Colonic mucosa (tissue), 4 donors: ENCODE data around the gene PSAT1. TPM values are rescaled to one million over a fixed set of nuclear protein-coding genes. Genes with fewer than 3 reads are reported as not detected.

ENCODE experiments used
- DNase-seq: peaks from one replicate; pipeline ENCODE4 v3.0.0-alpha.2; 2020
- H3K27ac ChIP-seq: fragments of 200-600 bp; one replicate; pipeline ENCODE4 v1.8.0; 2021
- H3K27me3 ChIP-seq: fragments of 200-600 bp; one replicate; pipeline ENCODE4 v1.8.0; 2021
- H3K36me3 ChIP-seq: fragments of 200-600 bp; one replicate; pipeline ENCODE4 v1.8.0; 2021
- H3K4me1 ChIP-seq: fragments of 200-600 bp; one replicate; pipeline ENCODE4 v1.8.0; 2021; ENCODE audit warnings: mild to moderate bottlenecking
- H3K4me3 ChIP-seq: fragments of 200-600 bp; one replicate; pipeline ENCODE4 v1.8.0; 2021
- H3K9ac ChIP-seq, 2 donors: one replicate each; pipeline ENCODE4 v1.7.0; 2013; ENCODE audit warnings: control low read depth in 2 of 2, low read depth in 2 of 2, low read length in 2 of 2
- H3K9me3 ChIP-seq: fragments of 200-600 bp; one replicate; pipeline ENCODE4 v1.8.0; 2021
- intact Hi-C: fragments of 100-400 bp; cut with DNase I; formaldehyde crosslinking; loops from one replicate; pipeline ENCODE4 v1.14.1; 2022
- total RNA-seq, 2 donors: library from RNA; stranded (reverse); fragmentation: NEBNext Ultra II Directional in 1 of 2; extraction: Animal tissue kit (Norgen Biotek cat#: 25700) in 1 of 2; gene quantifications; one replicate each; pipeline ENCODE4 v1.2.1, GENCODE V29; 2021
- TF ChIP-seq, protein P1 (sequence below): fragments of 200-600 bp; IDR thresholded peaks from one replicate; pipeline ENCODE4 v1.8.0; 2022; ENCODE audit warnings: antibody characterized with exemption, mild to moderate bottlenecking
- donor health status: healthy.
- donor health status: DM: no; HTN: no; CAD: no.
- donor health status: DM: no; HTN: no; CAD: no.

The PSAT1 gene
- total RNA-seq, 2 donors from 2014 or later = 7.5 to 28.5 TPM

GRCh38 chr9:78311886-78312524, 15.1 kb downstream of the PSAT1 start:
- no peaks in the 10 kb centered on the region for H3K4me1 ChIP-seq
- no peak overlapping the region for H3K9ac ChIP-seq
- no peak for DNase-seq
- intact Hi-C loops = no loop called here
- no peaks in the 10 kb centered on the region for H3K27me3 ChIP-seq
- no peak overlapping the region for H3K4me3 ChIP-seq
- no peaks in the 10 kb centered on the region for H3K36me3 ChIP-seq
- no peaks in the 10 kb centered on the region for H3K9me3 ChIP-seq
- TF ChIP-seq, protein P1, sequence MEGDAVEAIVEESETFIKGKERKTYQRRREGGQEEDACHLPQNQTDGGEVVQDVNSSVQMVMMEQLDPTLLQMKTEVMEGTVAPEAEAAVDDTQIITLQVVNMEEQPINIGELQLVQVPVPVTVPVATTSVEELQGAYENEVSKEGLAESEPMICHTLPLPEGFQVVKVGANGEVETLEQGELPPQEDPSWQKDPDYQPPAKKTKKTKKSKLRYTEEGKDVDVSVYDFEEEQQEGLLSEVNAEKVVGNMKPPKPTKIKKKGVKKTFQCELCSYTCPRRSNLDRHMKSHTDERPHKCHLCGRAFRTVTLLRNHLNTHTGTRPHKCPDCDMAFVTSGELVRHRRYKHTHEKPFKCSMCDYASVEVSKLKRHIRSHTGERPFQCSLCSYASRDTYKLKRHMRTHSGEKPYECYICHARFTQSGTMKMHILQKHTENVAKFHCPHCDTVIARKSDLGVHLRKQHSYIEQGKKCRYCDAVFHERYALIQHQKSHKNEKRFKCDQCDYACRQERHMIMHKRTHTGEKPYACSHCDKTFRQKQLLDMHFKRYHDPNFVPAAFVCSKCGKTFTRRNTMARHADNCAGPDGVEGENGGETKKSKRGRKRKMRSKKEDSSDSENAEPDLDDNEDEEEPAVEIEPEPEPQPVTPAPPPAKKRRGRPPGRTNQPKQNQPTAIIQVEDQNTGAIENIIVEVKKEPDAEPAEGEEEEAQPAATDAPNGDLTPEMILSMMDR = no peak
- H3K27ac ChIP-seq = no peak overlapping the region

- no peak overlapping the region for H3K9ac ChIP-seq
- H3K27ac ChIP-seq = no peak overlapping the region
- TF ChIP-seq, protein P1 = no peak
- H3K4me3 ChIP-seq = no peak overlapping the region
- H3K4me1 ChIP-seq = no peaks in the 10 kb centered on the region
- intact Hi-C loops = no loop called here
- H3K9me3 ChIP-seq = no peaks in the 10 kb centered on the region
- no peaks in the 10 kb centered on the region for H3K27me3 ChIP-seq
- H3K36me3 ChIP-seq = no peaks in the 10 kb centered on the region
- no peak for DNase-seq
These were observed 17.6 kb downstream of the PSAT1 start for GRCh38 chr9:78314550-78314949.

- no peaks in the 10 kb centered on the region for H3K9me3 ChIP-seq
- TF ChIP-seq, protein P1 = no peak
- no peak overlapping the region for H3K27ac ChIP-seq
- intact Hi-C loops = no loop called here
- no peaks in the 10 kb centered on the region for H3K36me3 ChIP-seq
- DNase-seq = no peak
- no peaks in the 10 kb centered on the region for H3K27me3 ChIP-seq
- H3K4me3 ChIP-seq = no peak overlapping the region
- H3K4me1 ChIP-seq = no peaks in the 10 kb centered on the region
- no peak overlapping the region for H3K9ac ChIP-seq
These were observed 18.3 kb downstream of the PSAT1 start for GRCh38 chr9:78314953-78315870.

GRCh38 chr9:78316166-78316892, 19.4 kb downstream of the PSAT1 start:
- TF ChIP-seq, protein P1 = no peak
- Histone ChIP-seq H3K27ac (no peak overlapping the region), H3K4me3 (no peak overlapping the region), H3K4me1 (no peaks in the 10 kb centered on the region), H3K9me3 (no peaks in the 10 kb centered on the region), H3K27me3 (no peaks in the 10 kb centered on the region), H3K36me3 (no peaks in the 10 kb centered on the region), H3K9ac (no peak overlapping the region)
- DNase-seq = no peak
- intact Hi-C loops = no loop called here

DNA sequence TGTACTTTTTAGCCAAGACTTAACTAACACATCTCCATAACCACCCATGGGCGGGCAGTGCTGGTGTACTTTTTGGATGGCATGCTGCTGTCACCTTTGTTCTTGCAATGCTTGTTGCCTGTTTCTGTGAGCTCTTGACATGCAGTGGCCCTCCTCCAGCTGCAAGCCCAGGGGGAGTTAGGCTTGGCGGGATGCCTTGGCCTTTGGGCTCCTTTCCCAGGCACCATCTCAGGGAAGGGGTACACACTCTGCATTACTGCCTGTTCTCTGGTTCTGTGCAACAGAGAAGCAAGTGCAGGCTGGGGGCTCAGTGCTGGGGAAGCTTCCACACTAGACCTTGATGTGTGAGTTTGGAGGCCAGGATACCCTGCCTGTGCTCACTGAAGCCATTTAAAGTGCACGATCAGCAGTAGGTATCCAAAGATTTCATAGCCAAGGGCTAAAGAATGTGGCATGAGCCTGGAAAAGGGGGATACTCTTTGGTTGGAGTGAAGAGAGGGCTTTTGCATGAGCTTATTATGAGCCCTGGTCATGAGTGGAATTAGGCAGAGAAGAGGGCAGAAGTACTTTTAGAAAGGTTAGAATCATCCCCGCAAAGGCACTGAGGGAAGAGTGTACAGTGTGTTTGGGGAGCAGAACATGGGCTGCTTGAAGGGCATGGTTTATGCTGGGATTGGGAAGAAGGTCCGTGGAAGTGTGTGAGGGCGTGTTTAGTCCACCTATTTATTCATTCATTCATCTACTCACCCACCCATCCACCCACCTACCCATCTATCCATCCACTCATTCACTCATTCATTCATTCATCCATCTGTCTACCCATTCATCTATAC, 22.5 kb downstream of the PSAT1 start:
- H3K9me3 ChIP-seq = no peaks in the 10 kb centered on the region
- H3K4me3 ChIP-seq = no peak overlapping the region
- TF ChIP-seq, protein P1 = no peak
- intact Hi-C loops = no loop called here
- H3K27ac ChIP-seq = no peak overlapping the region
- H3K9ac ChIP-seq = no peak overlapping the region
- no peaks in the 10 kb centered on the region for H3K4me1 ChIP-seq
- no peaks in the 10 kb centered on the region for H3K27me3 ChIP-seq
- no peak for DNase-seq
- H3K36me3 ChIP-seq = no peaks in the 10 kb centered on the region
